HCT116 (cell line): ENCODE measurements around the gene SNAPC4.

Source experiments
- CEBPB ChIP-seq: IDR thresholded peaks from 2 replicates; pipeline ENCODE4 v1.6.1; 2012; ENCODE audit warnings: low read depth
- EZH2 ChIP-seq: fragments of 200-600 bp; sonication (generic); IDR thresholded peaks from 2 replicates; pipeline ENCODE4 v1.6.1; 2017; ENCODE audit warnings: antibody characterized with exemption, mixed run types
- POLR2A ChIP-seq: IDR thresholded peaks from 2 replicates; pipeline ENCODE4 v1.7.0; 2011; ENCODE audit warnings: borderline replicate concordance; ENCODE audit not compliant: insufficient read depth, insufficient read length; ENCODE audit errors: extremely low read depth
- POLR2AphosphoS5 ChIP-seq: IDR thresholded peaks from 2 replicates; pipeline ENCODE4 v1.6.1; 2011; ENCODE audit warnings: mild to moderate bottlenecking, low read depth, low read length, moderate library complexity
- REST ChIP-seq: IDR thresholded peaks from 2 replicates; pipeline ENCODE4 v1.6.1; 2012; ENCODE audit warnings: low read depth
- SRF ChIP-seq: IDR thresholded peaks from 2 replicates; pipeline ENCODE4 v1.6.1; 2012; ENCODE audit warnings: low read depth
- YY1 ChIP-seq: IDR thresholded peaks from 2 replicates; pipeline ENCODE4 v1.6.1; 2011; ENCODE audit warnings: low read length, low read depth, moderate library complexity, mild to moderate bottlenecking; ENCODE audit not compliant: insufficient replicate concordance; ENCODE audit errors: extremely low read depth
- ZBTB33 ChIP-seq: IDR thresholded peaks from 2 replicates; pipeline ENCODE4 v1.6.1; 2011; ENCODE audit warnings: mild to moderate bottlenecking, low read length, moderate library complexity; ENCODE audit not compliant: insufficient replicate concordance; ENCODE audit errors: extremely low read depth
- ZFX ChIP-seq: fragments of 450-650 bp; IDR thresholded peaks from 2 replicates; pipeline ENCODE4 v1.6.1; 2017
- TF ChIP-seq, protein P1 (sequence below), 3 experiments: fragments of 200-600 bp in 1 of 3; sonication (generic) in 1 of 3; IDR thresholded peaks in 2 of 3; conservative IDR thresholded peaks in 1 of 3; 2 replicates each; pipeline ENCODE4 v1.5.1; 2012 to 2017; ENCODE audit warnings: low read depth in 2 of 3, low read length in 2 of 3, antibody characterized with exemption in 1 of 3, borderline replicate concordance in 1 of 3, control low read depth in 1 of 3, mild to moderate bottlenecking in 1 of 3, mixed read lengths in 1 of 3, mixed run types in 1 of 3, moderate library complexity in 1 of 3; ENCODE audit not compliant: insufficient read depth in 1 of 3

- TF ChIP-seq POLR2A (no peak), SRF (no peak), YY1 (no peak), REST (no peak), POLR2AphosphoS5 (no peak), EZH2 (no peak), CEBPB (no peak), ZFX (no peak), ZBTB33 (no peak)
- TF ChIP-seq, protein P1, sequence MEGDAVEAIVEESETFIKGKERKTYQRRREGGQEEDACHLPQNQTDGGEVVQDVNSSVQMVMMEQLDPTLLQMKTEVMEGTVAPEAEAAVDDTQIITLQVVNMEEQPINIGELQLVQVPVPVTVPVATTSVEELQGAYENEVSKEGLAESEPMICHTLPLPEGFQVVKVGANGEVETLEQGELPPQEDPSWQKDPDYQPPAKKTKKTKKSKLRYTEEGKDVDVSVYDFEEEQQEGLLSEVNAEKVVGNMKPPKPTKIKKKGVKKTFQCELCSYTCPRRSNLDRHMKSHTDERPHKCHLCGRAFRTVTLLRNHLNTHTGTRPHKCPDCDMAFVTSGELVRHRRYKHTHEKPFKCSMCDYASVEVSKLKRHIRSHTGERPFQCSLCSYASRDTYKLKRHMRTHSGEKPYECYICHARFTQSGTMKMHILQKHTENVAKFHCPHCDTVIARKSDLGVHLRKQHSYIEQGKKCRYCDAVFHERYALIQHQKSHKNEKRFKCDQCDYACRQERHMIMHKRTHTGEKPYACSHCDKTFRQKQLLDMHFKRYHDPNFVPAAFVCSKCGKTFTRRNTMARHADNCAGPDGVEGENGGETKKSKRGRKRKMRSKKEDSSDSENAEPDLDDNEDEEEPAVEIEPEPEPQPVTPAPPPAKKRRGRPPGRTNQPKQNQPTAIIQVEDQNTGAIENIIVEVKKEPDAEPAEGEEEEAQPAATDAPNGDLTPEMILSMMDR (IDR thresholded peaks at IDR 0.05 in 2 of 3, conservative IDR thresholded peaks at IDR 0.05 in 1 of 3; ENCODE audit: borderline replicate concordance in 1 of 3, insufficient read depth in 1 of 3, low read depth in 2 of 3, low read length in 2 of 3): no peak
Observed at GRCh38 chr9:136436055-136436634, 36.2 kb upstream of the SNAPC4 start.
